ENCODE data around the gene INPP1.

The INPP1 gene

DNA sequence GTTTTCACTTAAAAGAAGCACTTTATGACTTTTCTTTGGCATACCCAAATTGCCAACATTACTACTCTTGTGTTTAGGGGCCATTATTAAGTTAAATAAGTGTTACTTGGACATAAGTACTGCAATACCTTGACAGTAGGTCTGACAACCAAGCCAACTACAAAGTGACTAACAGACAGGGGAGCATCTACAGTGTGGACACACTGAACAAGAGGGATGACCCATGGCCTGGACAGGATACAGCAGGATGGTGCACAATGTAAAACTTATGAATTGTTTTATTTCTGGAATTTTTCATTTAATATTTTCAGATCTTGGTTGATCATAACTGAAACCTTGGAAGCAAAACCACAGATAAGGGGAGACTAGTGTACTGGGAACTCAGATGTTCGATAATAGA, 4.0 kb upstream of the INPP1 start:
- no peak overlapping the region for H3K4me2 ChIP-seq (ENCODE audit: low read depth, low read length, poor library complexity, severe bottlenecking)
- H3K27me3 ChIP-seq (ENCODE audit: insufficient read depth, low read length, poor library complexity, severe bottlenecking), result no peaks in the 10 kb centered on the region
- no peak overlapping the region for H3K9ac ChIP-seq (ENCODE audit: low read depth, low read length, poor library complexity, severe bottlenecking)
- no peaks in the 10 kb centered on the region for H4K20me1 ChIP-seq (ENCODE audit: insufficient read depth, low read length, poor library complexity, severe bottlenecking)
- H2AFZ ChIP-seq (ENCODE audit: low read length), result no peak overlapping the region
- no peaks in the 10 kb centered on the region for H3K79me2 ChIP-seq (ENCODE audit: insufficient read depth, low read length)
- H3K9me3 ChIP-seq (ENCODE audit: insufficient read depth, low read depth, low read length), result no peaks in the 10 kb centered on the region
- H3K36me3 ChIP-seq (ENCODE audit: insufficient read depth, low read length), result no peaks in the 10 kb centered on the region
- H3K9me2 ChIP-seq (replicated peaks; ENCODE audit: low read depth, low read length), result no peaks in the 10 kb centered on the region
- H3F3A ChIP-seq (ENCODE audit: low read depth), result peaks cover 12% of the 10 kb centered on the region; the same call in 1 of the 2 replicates
- peaks cover 4% of the 10 kb centered on the region for H3K4me1 ChIP-seq (ENCODE audit: insufficient read depth, low read length, poor library complexity, severe bottlenecking)
- no peak for TF ChIP-seq EZH2phosphoT487 (IDR thresholded peaks at IDR 0.05; ENCODE audit: borderline replicate concordance)
- TF ChIP-seq, protein P1, sequence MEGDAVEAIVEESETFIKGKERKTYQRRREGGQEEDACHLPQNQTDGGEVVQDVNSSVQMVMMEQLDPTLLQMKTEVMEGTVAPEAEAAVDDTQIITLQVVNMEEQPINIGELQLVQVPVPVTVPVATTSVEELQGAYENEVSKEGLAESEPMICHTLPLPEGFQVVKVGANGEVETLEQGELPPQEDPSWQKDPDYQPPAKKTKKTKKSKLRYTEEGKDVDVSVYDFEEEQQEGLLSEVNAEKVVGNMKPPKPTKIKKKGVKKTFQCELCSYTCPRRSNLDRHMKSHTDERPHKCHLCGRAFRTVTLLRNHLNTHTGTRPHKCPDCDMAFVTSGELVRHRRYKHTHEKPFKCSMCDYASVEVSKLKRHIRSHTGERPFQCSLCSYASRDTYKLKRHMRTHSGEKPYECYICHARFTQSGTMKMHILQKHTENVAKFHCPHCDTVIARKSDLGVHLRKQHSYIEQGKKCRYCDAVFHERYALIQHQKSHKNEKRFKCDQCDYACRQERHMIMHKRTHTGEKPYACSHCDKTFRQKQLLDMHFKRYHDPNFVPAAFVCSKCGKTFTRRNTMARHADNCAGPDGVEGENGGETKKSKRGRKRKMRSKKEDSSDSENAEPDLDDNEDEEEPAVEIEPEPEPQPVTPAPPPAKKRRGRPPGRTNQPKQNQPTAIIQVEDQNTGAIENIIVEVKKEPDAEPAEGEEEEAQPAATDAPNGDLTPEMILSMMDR (conservative IDR thresholded peaks at IDR 0.05; ENCODE audit: low read length), result no peak
- no peak overlapping the region for H3K4me3 ChIP-seq (ENCODE audit: low read length, poor library complexity, severe bottlenecking)

DNA sequence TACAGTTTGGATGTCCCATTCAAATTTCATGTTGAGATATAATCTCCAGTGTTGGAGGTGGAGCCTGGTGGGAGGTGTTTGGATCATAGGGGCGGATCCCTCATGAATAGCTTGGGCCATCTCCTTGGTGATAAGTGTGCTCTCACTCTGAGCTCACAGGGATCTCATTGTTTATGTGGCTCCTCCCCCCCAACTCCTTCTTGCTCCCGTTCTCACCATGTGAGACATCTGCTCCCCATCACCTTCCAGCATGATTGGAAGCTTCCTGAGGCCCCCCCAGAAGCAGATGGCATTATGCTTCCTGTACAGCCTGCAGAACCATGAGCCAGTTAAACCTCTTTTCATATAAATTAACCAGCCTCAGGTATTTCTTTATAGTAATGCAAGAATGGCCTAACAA, 3.0 kb upstream of the INPP1 start:
- no peak overlapping the region for H3K4me3 ChIP-seq (ENCODE audit: low read length, poor library complexity, severe bottlenecking)
- TF ChIP-seq, protein P1 (conservative IDR thresholded peaks at IDR 0.05; ENCODE audit: low read length), result no peak
- no peak for TF ChIP-seq EZH2phosphoT487 (IDR thresholded peaks at IDR 0.05; ENCODE audit: borderline replicate concordance)
- H3K9ac ChIP-seq (ENCODE audit: low read depth, low read length, poor library complexity, severe bottlenecking), result no peak overlapping the region
- H3K4me1 ChIP-seq (ENCODE audit: insufficient read depth, low read length, poor library complexity, severe bottlenecking), result peaks cover 14% of the 10 kb centered on the region
- H3K79me2 ChIP-seq (ENCODE audit: insufficient read depth, low read length), result no peaks in the 10 kb centered on the region
- H3K27me3 ChIP-seq (ENCODE audit: insufficient read depth, low read length, poor library complexity, severe bottlenecking), result no peaks in the 10 kb centered on the region
- H2AFZ ChIP-seq (ENCODE audit: low read length), result no peak overlapping the region
- peaks cover 12% of the 10 kb centered on the region; the same call in 1 of the 2 replicates for H3F3A ChIP-seq (ENCODE audit: low read depth)
- no peaks in the 10 kb centered on the region for H3K9me2 ChIP-seq (replicated peaks; ENCODE audit: low read depth, low read length)
- no peaks in the 10 kb centered on the region for H3K9me3 ChIP-seq (ENCODE audit: insufficient read depth, low read depth, low read length)
- no peaks in the 10 kb centered on the region for H3K36me3 ChIP-seq (ENCODE audit: insufficient read depth, low read length)
- H3K4me2 ChIP-seq (ENCODE audit: low read depth, low read length, poor library complexity, severe bottlenecking), result no peak overlapping the region
- H4K20me1 ChIP-seq (ENCODE audit: insufficient read depth, low read length, poor library complexity, severe bottlenecking), result no peaks in the 10 kb centered on the region

DNA sequence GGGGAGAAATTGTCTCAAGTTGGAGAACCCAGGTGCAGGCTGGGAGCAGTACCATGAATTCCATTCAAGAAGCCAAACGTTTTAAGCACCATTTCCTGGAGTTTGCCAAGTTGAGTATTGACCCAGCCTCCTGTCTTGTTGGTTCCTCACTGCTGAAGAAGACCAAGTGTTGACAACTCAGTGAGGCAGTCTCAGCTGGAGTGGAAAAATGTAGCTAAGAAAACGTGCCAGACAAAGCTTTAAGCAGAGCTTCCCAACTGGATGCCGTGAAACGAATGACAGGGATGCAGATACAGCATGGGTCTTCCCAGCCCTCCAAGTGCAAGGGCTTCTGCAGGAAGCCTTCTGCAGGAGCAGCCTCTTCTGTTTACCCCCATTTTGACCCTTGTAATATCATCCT, 778 bp upstream of the INPP1 start:
- Histone ChIP-seq H3K4me2 (ENCODE audit: low read depth, low read length, poor library complexity, severe bottlenecking) (peak overlapping the region; percentile 85), H3K4me3 (ENCODE audit: low read length, poor library complexity, severe bottlenecking) (peak overlapping the region; percentile 83), H3K79me2 (ENCODE audit: insufficient read depth, low read length) (no peaks in the 10 kb centered on the region; the same call in 1 of the 2 replicates), H3K36me3 (ENCODE audit: insufficient read depth, low read length) (no peaks in the 10 kb centered on the region), H3K27me3 (ENCODE audit: insufficient read depth, low read length, poor library complexity, severe bottlenecking) (no peaks in the 10 kb centered on the region), H2AFZ (ENCODE audit: low read length) (peak overlapping the region; percentile 74), H3K9me3 (ENCODE audit: insufficient read depth, low read depth, low read length) (no peaks in the 10 kb centered on the region), H3K9ac (ENCODE audit: low read depth, low read length, poor library complexity, severe bottlenecking) (no peak overlapping the region), H4K20me1 (ENCODE audit: insufficient read depth, low read length, poor library complexity, severe bottlenecking) (no peaks in the 10 kb centered on the region), H3K4me1 (ENCODE audit: insufficient read depth, low read length, poor library complexity, severe bottlenecking) (peaks cover 16% of the 10 kb centered on the region), H3K9me2 (replicated peaks; ENCODE audit: low read depth, low read length) (no peaks in the 10 kb centered on the region), H3F3A (ENCODE audit: low read depth) (peaks cover 12% of the 10 kb centered on the region; the same call in 1 of the 2 replicates)
- TF ChIP-seq, protein P1 (conservative IDR thresholded peaks at IDR 0.05; ENCODE audit: low read length), result no peak
- no peak for TF ChIP-seq EZH2phosphoT487 (IDR thresholded peaks at IDR 0.05; ENCODE audit: borderline replicate concordance)

All from Loucy (cell line).